NCI-H226 (cell line): ENCODE results near the gene ZMAT2.
"Not testable (repeated sequence)": the region's sequence is repeated elsewhere in the genome, so short reads cannot be mapped to it uniquely, and the experiment has no call there.

Experiments
- DNase-seq: peaks from one replicate; pipeline ENCODE4 v3.0.0-alpha.2; 2015

Gene ZMAT2

GRCh38 chr5:140700177-140701144, at the start of gene ZMAT2:
TSS of gene ZMAT2 (plus strand) at chr5:140700447. CDS start at chr5:140700461, 14 bp downstream.
- DNase-seq = peak; percentile 98

- no peak for DNase-seq
These were observed 41.4 kb upstream of the ZMAT2 start for GRCh38 chr5:140658870-140659269.

- DNase-seq = not testable (repeated sequence)
These were observed 39.9 kb upstream of the ZMAT2 start for GRCh38 chr5:140660371-140660770.

- DNase-seq = no peak
These were observed 36.3 kb upstream of the ZMAT2 start for GRCh38 chr5:140664030-140664358.

DNA sequence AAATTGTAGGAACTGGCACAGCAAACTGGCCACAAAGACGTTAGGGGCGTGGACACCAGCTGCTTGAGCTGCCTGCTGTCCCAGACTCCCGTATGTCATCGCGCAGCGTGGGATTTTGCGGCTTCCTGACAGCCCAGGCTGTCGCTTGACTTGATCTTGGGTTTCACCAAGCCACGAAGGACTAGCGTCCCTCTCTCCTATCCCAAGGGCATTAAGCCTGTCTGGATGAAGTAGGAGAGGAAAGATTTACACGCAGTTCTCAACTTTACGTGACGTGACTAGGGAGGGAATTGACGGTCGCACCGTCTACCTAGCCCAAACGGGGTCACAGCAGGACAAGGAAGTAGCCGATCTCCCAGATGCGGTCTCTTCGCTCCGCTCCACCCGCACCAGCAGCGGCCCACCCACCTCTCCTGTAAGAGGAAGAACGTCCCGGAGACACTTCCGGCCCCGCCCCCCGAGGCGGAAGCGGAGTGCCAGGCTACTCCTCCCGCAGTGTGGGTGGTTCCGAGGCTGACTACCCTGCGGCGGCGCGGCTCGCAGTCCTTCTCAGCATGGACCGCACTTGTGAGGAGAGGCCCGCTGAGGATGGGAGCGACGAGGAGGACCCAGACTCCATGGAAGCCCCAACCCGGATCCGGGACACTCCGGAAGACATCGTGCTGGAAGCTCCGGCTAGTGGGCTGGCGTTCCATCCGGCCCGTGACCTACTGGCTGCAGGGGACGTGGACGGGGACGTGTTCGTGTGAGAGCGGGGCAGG, 35.7 kb upstream of the ZMAT2 start, which contains the start of gene WDR55:
TSS of gene WDR55 (plus strand) at position 546 of the 761 bp plus-strand sequence. CDS start at position 555, 9 bp downstream.
- peak; percentile 95 for DNase-seq

- not testable (repeated sequence) for DNase-seq
These were observed 29.2 kb upstream of the ZMAT2 start for GRCh38 chr5:140671035-140671434.

DNA sequence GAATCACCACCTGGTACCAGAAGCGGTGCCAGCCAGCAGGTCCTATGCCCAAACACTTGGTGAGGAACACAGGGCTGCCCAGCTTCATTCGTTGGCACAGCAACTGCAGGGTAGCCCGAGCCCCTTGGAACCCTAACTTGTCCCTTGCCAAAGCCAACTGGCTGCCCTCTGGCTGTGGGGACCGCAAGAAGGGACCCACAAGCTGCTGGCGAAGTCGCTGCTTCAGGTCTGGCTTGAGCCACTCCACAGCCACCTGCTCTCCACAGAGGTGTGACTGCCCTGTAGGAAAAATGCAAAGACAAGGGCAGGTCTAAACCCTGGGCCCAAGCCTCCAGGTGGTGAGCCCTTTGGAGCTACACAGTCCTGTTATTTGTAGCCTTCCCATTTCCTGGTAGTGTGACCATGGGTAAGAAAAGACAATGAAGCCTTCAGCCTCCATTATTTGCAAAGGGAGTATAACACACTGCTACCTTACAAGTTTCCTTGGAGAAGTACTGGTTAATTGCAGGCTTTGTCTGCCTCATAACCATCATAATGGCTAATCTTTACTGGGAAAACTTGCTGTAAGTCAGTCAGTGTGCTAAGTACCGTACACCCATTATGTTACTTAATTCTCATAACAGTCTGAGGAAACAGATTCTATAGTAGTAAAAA, 28.6 kb upstream of the ZMAT2 start:
- no peak for DNase-seq

DNA sequence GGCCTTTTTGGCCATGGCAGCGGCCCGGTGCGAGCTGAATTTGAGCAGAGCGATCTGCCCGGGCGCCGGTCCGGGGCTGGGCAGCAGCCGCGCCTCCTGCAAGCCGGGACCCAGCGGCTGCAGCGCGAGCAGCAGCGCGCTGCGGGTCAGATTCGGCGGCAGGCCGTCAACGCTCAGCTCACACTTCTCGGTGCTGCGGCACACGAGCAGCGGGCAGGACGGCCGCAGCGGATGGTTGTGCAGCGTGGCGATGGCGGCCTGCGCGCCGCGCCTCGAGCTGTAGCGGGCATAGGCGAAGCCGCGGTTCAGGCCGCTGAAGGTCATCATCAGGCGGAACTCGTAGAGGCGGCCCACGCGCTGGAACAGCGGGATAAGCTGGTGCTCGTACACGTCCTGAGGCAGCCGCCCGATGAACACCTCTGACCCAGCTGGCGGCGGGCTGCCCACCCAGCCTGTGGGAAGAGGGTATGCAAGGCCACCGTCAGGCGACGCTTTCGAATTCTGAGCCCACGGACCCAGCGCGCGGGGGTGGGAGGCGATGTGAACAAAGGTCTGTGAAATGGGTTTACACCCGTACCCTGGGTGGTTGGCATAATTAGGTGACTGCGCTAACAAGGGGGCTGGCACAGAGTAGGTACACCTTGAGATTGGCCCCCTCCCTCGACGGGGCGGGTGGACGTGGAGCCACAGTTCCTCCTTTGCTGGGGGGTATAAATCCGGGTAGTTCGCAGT, 27.6 kb upstream of the ZMAT2 start:
- no peak for DNase-seq

DNA sequence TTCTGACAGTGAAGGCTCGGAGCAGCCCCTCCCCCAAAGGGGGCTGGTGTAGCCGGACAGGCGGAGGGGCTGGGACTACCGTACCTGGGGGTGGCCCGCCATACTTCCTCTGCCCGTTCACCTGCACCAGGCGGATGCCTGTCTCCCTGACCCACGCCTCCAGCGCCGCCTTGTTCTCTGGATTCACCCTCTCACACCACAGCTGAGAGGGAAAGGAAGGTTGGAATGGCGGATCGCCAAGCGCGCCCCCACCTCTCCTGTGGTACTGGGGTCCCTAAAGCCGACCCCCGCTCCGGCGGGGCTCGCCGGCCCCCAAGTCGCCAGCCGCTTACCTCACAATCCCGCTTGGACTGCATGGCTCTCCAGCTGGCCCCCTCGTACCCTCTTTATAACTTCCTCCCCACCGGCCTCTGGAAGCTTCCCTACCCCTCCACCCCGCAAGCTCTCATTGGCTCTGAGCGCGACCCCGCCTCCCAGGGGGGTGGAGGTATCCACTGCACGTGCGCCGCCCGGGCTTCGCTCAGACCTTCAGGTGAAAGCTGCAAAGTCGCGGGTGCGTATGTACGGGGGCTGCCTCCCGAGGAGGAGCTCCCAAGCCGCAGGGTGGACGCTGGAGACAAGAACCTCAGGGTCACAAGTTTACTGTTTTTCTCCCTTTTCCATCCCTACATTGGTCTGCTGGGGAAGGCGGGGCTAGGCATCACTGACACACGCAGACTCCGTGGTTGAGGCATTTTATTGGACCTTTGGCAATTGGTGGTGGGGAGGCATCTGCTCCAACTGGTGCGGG, 26.9 kb upstream of the ZMAT2 start, which contains the start of gene DND1:
TSS of gene DND1 (minus strand) at position 390 of the 790 bp plus-strand sequence. CDS start at position 356, 34 bp downstream.
- no peak for DNase-seq

- no peak for DNase-seq
These were observed 26.0 kb upstream of the ZMAT2 start for GRCh38 chr5:140674211-140674610.

DNA sequence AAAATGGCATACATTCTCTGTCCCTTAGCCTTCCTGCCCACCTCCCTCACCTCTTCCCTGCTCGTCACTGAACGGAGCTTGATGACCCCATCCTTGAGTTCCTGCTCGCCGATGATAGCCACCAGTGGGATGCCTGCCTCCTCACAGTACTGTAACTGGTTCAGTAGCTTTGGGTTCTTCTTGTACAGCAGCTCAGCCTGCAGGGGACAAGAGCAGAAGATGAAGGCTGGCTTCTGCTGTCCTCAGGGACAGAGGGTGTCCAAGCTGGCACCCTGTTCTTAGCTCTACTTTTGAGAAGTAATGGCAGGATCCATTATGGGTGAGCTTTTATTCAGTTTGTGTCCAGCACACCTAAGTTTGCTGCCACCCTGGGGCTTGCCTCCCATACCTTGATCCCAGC, 25.6 kb upstream of the ZMAT2 start:
- DNase-seq = no peak

GRCh38 chr5:140677947-140678346, 22.3 kb upstream of the ZMAT2 start:
- DNase-seq = no peak

DNA sequence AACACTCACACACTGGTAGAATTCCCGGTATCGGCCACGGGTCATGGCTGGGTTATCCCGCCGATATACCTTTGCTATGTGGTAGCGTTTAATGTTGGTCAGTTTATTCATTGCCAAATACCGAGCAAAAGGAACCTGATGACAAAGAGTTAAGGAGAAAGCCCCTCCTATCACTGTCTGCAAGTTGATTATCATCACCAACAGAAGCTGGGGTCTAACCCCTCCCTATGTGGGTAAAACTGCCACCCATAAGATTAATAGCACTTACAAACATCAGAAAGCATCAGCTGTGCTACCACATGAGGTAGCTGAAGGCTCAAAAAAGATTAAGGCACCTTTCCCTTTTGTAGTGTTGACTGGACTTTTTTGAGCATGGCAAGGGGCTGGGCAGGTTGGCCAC, 21.3 kb upstream of the ZMAT2 start:
- no peak for DNase-seq

- no peak for DNase-seq
These were observed 9.8 kb upstream of the ZMAT2 start for GRCh38 chr5:140690376-140690932.

- DNase-seq = peak; percentile 99
These were observed 9.0 kb upstream of the ZMAT2 start, which contains the start of the genes HARS1 and HARS2 for GRCh38 chr5:140690941-140691924. TSS of gene HARS1 (minus strand) at chr5:140691370. CDS start at chr5:140691304, 66 bp downstream. TSS of gene HARS2 (plus strand) at chr5:140691455. CDS start at chr5:140691649, 194 bp downstream.

DNA sequence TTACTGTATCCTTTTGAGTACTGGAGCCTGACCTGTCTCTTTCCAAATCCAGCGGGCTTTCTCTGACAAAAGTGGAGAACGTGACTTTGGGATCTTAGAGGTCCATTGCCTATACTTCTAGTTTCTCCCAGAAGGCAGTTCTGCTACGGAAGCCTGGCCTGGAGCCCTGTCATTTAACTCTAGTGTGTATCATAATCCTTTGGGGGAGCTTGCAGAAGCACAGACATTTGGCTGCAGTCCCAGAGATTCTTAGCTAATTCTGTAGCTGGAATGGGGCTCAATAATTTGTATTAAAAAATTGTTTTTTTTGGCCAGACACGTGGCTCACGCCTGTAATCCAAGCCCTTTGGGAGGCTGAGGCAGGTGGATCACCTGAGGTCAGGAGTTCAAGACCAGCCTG, 6.0 kb upstream of the ZMAT2 start:
- DNase-seq = no peak

DNA sequence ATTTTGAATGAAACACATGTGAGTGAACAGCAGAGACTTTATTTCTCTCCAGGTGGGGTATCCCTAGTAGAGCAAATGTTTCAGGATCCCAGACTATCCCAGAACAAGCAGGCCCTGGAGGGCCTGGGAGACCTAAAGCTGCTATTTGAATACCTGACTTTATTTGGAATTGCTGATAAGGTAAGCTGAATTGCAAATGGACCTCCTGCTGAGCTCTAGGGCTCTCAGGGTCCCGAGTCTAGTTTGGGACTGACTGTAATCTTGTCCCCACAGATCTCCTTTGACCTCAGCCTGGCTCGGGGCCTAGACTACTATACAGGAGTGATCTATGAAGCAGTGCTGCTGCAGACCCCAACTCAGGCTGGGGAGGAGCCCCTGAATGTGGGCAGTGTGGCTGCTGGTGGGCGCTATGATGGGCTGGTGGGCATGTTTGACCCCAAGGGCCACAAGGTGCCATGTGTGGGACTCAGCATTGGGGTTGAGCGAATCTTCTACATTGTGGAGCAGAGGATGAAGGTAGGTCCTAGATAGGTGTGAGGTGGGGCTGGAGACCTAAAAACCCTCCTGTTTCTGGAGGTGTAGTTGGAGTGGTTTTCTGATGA, 3.3 kb upstream of the ZMAT2 start:
- no peak for DNase-seq

DNA sequence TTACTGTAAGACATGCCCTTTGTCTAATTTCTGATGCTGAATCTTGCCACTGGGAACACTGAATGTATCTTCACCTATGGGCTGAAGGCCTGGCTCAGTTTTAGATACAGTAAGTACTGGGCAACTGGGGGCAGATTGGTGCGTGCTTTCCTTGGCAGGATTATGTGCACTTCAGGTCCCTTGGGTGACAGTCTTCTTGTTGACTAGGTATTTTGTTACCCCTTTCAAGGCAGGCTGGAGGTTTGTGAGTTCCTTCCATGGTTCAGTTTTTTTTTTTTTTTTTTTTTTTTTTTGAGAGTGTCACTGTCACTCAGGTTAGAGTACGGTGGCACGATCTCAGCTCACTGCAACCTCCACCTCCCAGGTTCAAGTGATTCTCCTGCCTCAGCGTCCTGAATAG, 7.6 kb downstream of the ZMAT2 start:
- no peak for DNase-seq

DNA sequence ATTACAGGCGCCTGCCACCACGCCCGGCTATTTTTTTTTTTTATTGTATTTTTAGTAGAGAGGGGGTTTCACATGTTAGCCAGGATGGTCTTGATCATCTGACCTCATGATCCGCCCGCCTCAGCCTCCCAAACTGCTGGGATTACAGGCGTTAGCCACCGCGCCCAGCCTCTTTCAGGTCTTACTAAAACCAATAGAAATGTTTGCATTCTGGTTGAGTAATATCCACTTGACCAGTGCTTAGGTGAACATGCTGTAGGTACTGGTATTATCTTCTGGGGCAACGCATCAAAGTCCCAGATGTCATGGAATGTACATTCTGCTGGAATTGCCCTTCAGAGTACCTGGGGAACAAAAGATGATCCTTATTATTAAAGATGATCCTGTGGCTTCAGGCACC, 8.5 kb downstream of the ZMAT2 start:
- DNase-seq = not testable (repeated sequence)
